GM23248 (cell line): ENCODE results near the gene RUNX1. TPM values are rescaled to one million over a fixed set of nuclear protein-coding genes. Genes with fewer than 3 reads are reported as not detected.

Source experiments
- DNase-seq: peaks from one replicate; pipeline ENCODE4 v3.0.0-alpha.2; 2015
- H2AFZ ChIP-seq: fragments of 200-600 bp; sonication (generic); 2 replicates; pipeline ENCODE4 v1.6.1; 2016; ENCODE audit warnings: antibody characterized with exemption
- H3F3A ChIP-seq: fragments of 200-600 bp; sonication (generic); 2 replicates; pipeline ENCODE4 v1.6.1; 2016; ENCODE audit warnings: mild to moderate bottlenecking, antibody characterized with exemption, mixed run types; ENCODE audit not compliant: insufficient read depth
- H3K27ac ChIP-seq: fragments of 200-600 bp; sonication (generic); 2 replicates; pipeline ENCODE4 v1.5.1; 2016; ENCODE audit warnings: mild to moderate bottlenecking
- H3K27me3 ChIP-seq: fragments of 200-600 bp; sonication (generic); replicated peaks from 2 replicates; pipeline ENCODE4 v1.6.1; 2016; ENCODE audit warnings: mild to moderate bottlenecking; ENCODE audit not compliant: insufficient read depth
- H3K36me3 ChIP-seq: fragments of 200-600 bp; sonication (generic); 2 replicates; pipeline ENCODE4 v1.6.1; 2016; ENCODE audit warnings: low read depth, mild to moderate bottlenecking
- H3K4me1 ChIP-seq: fragments of 200-600 bp; sonication (generic); 2 replicates; pipeline ENCODE4 v1.6.1; 2016; ENCODE audit warnings: mild to moderate bottlenecking; ENCODE audit not compliant: insufficient read depth
- H3K4me2 ChIP-seq: fragments of 200-600 bp; sonication (generic); one replicate; pipeline ENCODE4 v1.6.1; 2016; ENCODE audit warnings: mild to moderate bottlenecking; ENCODE audit not compliant: unreplicated experiment
- H3K4me3 ChIP-seq: fragments of 200-600 bp; sonication (generic); 2 replicates; pipeline ENCODE4 v1.5.1; 2016; ENCODE audit warnings: mild to moderate bottlenecking
- H3K79me2 ChIP-seq: fragments of 200-600 bp; sonication (generic); 2 replicates; pipeline ENCODE4 v1.6.1; 2016; ENCODE audit warnings: mild to moderate bottlenecking; ENCODE audit not compliant: insufficient read depth
- H3K9ac ChIP-seq: fragments of 200-600 bp; sonication (generic); 2 replicates; pipeline ENCODE4 v1.6.1; 2016; ENCODE audit warnings: mild to moderate bottlenecking
- H3K9me2 ChIP-seq: fragments of 200-600 bp; sonication (generic); 2 replicates; pipeline ENCODE4 v1.6.1; 2016; ENCODE audit warnings: mixed run types, mild to moderate bottlenecking, moderate library complexity; ENCODE audit not compliant: insufficient read depth
- H3K9me3 ChIP-seq: fragments of 200-600 bp; sonication (generic); one replicate; pipeline ENCODE4 v1.6.1; 2017; ENCODE audit warnings: low read depth
- H4K20me1 ChIP-seq: fragments of 200-600 bp; sonication (generic); 2 replicates; pipeline ENCODE4 v1.6.0; 2016; ENCODE audit not compliant: insufficient read depth
- EZH2 ChIP-seq: fragments of 200-600 bp; sonication (generic); IDR thresholded peaks from 2 replicates; pipeline ENCODE4 v1.6.1; 2018; ENCODE audit warnings: antibody characterized with exemption, mild to moderate bottlenecking; ENCODE audit not compliant: insufficient read depth, poor library complexity, severe bottlenecking
- EZH2phosphoT487 ChIP-seq: fragments of 200-600 bp; sonication (generic); IDR thresholded peaks from 2 replicates; pipeline ENCODE4 v1.6.1; 2018; ENCODE audit warnings: antibody characterized with exemption, moderate library complexity, mild to moderate bottlenecking, low read depth; ENCODE audit not compliant: insufficient read depth
- WGBS, 2 experiments: methylation state at CpG; one replicate each; pipeline ENCODE4 v1.1.6; 2015 to 2017; ENCODE audit warnings: low lambda C conversion rate in 2 of 2, low coverage in 1 of 2; ENCODE audit errors: missing lambda C conversion rate in 2 of 2; 5-methylcytosine and 5-hydroxymethylcytosine counted together
- in situ Hi-C: fragments of 300-500 bp; cut with MboI; formaldehyde crosslinking; loops from 2 replicates; pipeline ENCODE4 v1.15.0; 2020
- polyA plus RNA-seq: library from polyadenylated mRNA; unstranded; fragments of >200 nt; fragmentation: Nextera tagmentation; extraction: Ambion mirVana; gene quantifications from 2 replicates; pipeline ENCODE4 v1.2.1, GENCODE V29; 2016
- total RNA-seq: library from RNA; depleted of rRNA; stranded (reverse); fragments of >200 nt; shearing (Covaris generic); gene quantifications from 2 replicates; pipeline ENCODE4 v1.2.3, GENCODE V29; 2014

RUNX1 gene
- total and polyA plus RNA-seq, 2 experiments from 2014 or later = 21.3 to 32.6 TPM

- Histone ChIP-seq H3K4me3 (no peak overlapping the region), H3K4me2 (no peak overlapping the region), H3K36me3 (no peaks in the 10 kb centered on the region), H3K4me1 (no peaks in the 10 kb centered on the region), H3K27ac (no peak overlapping the region), H3K27me3 (no peaks in the 10 kb centered on the region), H2AFZ (no peak overlapping the region), H3K9ac (no peak overlapping the region), H3F3A (no peaks in the 10 kb centered on the region), H3K79me2 (no peaks in the 10 kb centered on the region), H3K9me2 (no peaks in the 10 kb centered on the region), H3K9me3 (no peaks in the 10 kb centered on the region), H4K20me1 (no peaks in the 10 kb centered on the region)
- 96 to 100% methylated on average over 1 of the region's 1 CpG for WGBS, 2 experiments
- peak; percentile 43 for DNase-seq
- in situ Hi-C loops = no loop called here
- TF ChIP-seq EZH2 (no peak), EZH2phosphoT487 (no peak)
Measured at GRCh38 chr21:34762786-34763185, 286.3 kb downstream of the RUNX1 start.

GRCh38 chr21:34761758-34762330, 287.3 kb downstream of the RUNX1 start:
- no peak overlapping the region for H3K9ac ChIP-seq
- H3F3A ChIP-seq = no peaks in the 10 kb centered on the region
- no peak overlapping the region for H3K27ac ChIP-seq
- no peaks in the 10 kb centered on the region for H4K20me1 ChIP-seq
- in situ Hi-C loops = no loop called here
- H3K36me3 ChIP-seq = no peaks in the 10 kb centered on the region
- H2AFZ ChIP-seq = no peak overlapping the region
- no peak for DNase-seq
- 89 to 90% methylated on average over 2 of the region's 2 CpGs for WGBS, 2 experiments
- TF ChIP-seq EZH2 (no peak), EZH2phosphoT487 (no peak)
- no peak overlapping the region for H3K4me3 ChIP-seq
- no peak overlapping the region for H3K4me2 ChIP-seq
- H3K27me3 ChIP-seq = no peaks in the 10 kb centered on the region
- no peaks in the 10 kb centered on the region for H3K4me1 ChIP-seq
- no peaks in the 10 kb centered on the region for H3K9me3 ChIP-seq
- H3K9me2 ChIP-seq = no peaks in the 10 kb centered on the region
- H3K79me2 ChIP-seq = no peaks in the 10 kb centered on the region

DNA sequence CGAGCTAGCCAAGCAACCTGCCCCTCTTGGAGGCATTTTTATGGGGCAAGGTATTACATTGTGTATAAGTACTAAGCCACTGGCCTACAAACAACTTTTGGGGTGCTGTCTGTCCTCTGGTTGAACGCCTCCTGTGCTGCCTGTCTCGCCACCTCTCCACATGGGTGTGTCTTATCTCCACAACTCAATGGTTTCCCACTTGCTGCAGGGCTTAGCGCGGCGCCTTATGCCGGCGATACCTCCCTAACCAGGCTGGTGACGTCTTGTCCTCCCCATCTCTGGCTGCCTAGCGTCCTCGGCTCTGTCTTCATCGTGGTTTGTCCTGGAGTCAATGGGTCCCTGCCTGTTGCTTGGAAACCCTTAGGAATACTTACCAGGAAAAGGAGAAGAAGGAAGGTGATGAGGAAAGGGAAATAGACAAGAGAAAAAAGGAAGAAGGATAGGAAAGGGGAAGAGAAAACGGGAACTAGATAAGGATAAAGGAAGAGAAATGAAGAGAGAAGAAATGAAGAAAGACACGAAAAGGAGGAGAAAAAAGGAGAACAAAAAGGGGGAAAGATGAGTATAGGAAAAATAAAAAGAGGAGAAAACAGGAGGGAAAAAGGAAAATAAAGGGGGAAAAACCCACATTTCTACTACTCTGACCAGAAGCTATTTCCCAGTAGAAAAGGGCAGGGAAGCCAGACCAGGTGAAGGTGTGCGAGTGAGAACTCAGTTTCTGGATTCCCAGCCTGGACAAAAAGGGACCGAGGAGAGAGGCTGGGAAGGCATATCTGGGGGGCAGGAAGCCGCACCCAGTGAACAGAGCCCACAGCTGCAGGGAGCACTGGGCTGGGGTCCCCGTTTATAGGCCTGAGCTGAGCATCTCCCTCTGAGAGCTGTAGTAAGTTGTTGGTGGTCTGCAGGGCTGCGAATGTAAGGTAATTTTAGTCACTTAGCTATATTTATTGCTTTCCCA, 294.1 kb downstream of the RUNX1 start:
- Histone ChIP-seq H3K9ac (no peak overlapping the region), H3K4me2 (no peak overlapping the region), H3F3A (no peaks in the 10 kb centered on the region), H4K20me1 (no peaks in the 10 kb centered on the region), H3K4me1 (no peaks in the 10 kb centered on the region), H2AFZ (no peak overlapping the region), H3K9me3 (no peaks in the 10 kb centered on the region), H3K27me3 (no peaks in the 10 kb centered on the region), H3K9me2 (no peaks in the 10 kb centered on the region), H3K4me3 (no peak overlapping the region), H3K79me2 (no peaks in the 10 kb centered on the region), H3K27ac (no peak overlapping the region), H3K36me3 (no peaks in the 10 kb centered on the region)
- no peak for DNase-seq
- in situ Hi-C loops = no loop called here
- no peak for TF ChIP-seq EZH2
- TF ChIP-seq EZH2phosphoT487 = no peak
- WGBS, 2 experiments = 83 to 85% methylated on average over 19 of the region's 19 CpGs

- Histone ChIP-seq H3K4me2 (no peak overlapping the region), H3K4me3 (no peak overlapping the region), H3K9me2 (no peaks in the 10 kb centered on the region), H2AFZ (no peak overlapping the region), H3K9ac (no peak overlapping the region), H3K9me3 (no peaks in the 10 kb centered on the region), H3K4me1 (peaks cover 13% of the 10 kb centered on the region), H3K27ac (no peak overlapping the region), H4K20me1 (no peaks in the 10 kb centered on the region), H3K79me2 (no peaks in the 10 kb centered on the region), H3F3A (peaks cover 4% of the 10 kb centered on the region; the same call in 1 of the 2 replicates), H3K36me3 (no peaks in the 10 kb centered on the region), H3K27me3 (no peaks in the 10 kb centered on the region)
- 95 to 96% methylated on average over 3 of the region's 3 CpGs for WGBS, 2 experiments
- TF ChIP-seq EZH2phosphoT487 = no peak
- TF ChIP-seq EZH2 = no peak
- in situ Hi-C loops = loop anchor here (25.0 kb wide), 1 partner anchor 1188 kb away; no protein-coding TSS in a partner anchor
- DNase-seq = no peak
Measured at GRCh38 chr21:34748862-34749261, 300.2 kb downstream of the RUNX1 start.
